ENCODE data around the gene FOXD4L6. TPM values are rescaled to one million over a fixed set of nuclear protein-coding genes. Genes with fewer than 3 reads are reported as not detected.
A peak's percentile ranks its signal among the peaks of the same experiment; 100 is the strongest.
"Not testable (repeated sequence)": the region's sequence is repeated elsewhere in the genome, so short reads cannot be mapped to it uniquely, and the experiment has no call there.

FOXD4L6 gene
- total RNA-seq, 2 experiments from 2014 or later, result not detected

GRCh38 chr9:41113348-41113747 is 15.1 kb downstream of the FOXD4L6 start:
- DNase-seq, POLR2A ChIA-PET, H3K4me3 Mint-ChIP-seq: not testable (repeated sequence)

GRCh38 chr9:41111414-41111813 is 17.1 kb downstream of the FOXD4L6 start:
- DNase-seq; CTCF ChIA-PET; H3K4me3 Mint-ChIP-seq; H3K9me3 Mint-ChIP-seq; H3K27ac Mint-ChIP-seq; H3K4me1 Mint-ChIP-seq (ENCODE audit: low read depth); intact Hi-C loops (cut with micrococcal nuclease); H3K36me3 Mint-ChIP-seq; POLR2A ChIA-PET; H3K27me3 Mint-ChIP-seq: not testable (repeated sequence)

More at GRCh38 chr9:41113348-41113747, 15.1 kb downstream of the FOXD4L6 start:
- H3K4me1 Mint-ChIP-seq (ENCODE audit: low read depth); H3K27me3 Mint-ChIP-seq; intact Hi-C loops (cut with micrococcal nuclease); CTCF ChIA-PET; H3K27ac Mint-ChIP-seq; H3K9me3 Mint-ChIP-seq; H3K36me3 Mint-ChIP-seq: not testable (repeated sequence)

GRCh38 chr9:41110913-41111312 is 17.6 kb downstream of the FOXD4L6 start:
- H3K9me3 Mint-ChIP-seq; H3K36me3 Mint-ChIP-seq; H3K27ac Mint-ChIP-seq; intact Hi-C loops (cut with micrococcal nuclease); H3K4me1 Mint-ChIP-seq (ENCODE audit: low read depth); CTCF ChIA-PET; H3K27me3 Mint-ChIP-seq; H3K4me3 Mint-ChIP-seq; POLR2A ChIA-PET: not testable (repeated sequence)
- peak; percentile 21 for DNase-seq

- H3K27me3 Mint-ChIP-seq; POLR2A ChIA-PET; H3K4me3 Mint-ChIP-seq; H3K4me1 Mint-ChIP-seq (ENCODE audit: low read depth); CTCF ChIA-PET; intact Hi-C loops (cut with micrococcal nuclease); H3K9me3 Mint-ChIP-seq; H3K36me3 Mint-ChIP-seq; H3K27ac Mint-ChIP-seq: not testable (repeated sequence)
- DNase-seq, result peak; percentile 32
Measured at GRCh38 chr9:41109253-41109652, 19.2 kb downstream of the FOXD4L6 start.

GRCh38 chr9:41108816-41109215 is 19.7 kb downstream of the FOXD4L6 start:
- H3K4me3 Mint-ChIP-seq; H3K36me3 Mint-ChIP-seq; H3K4me1 Mint-ChIP-seq (ENCODE audit: low read depth); H3K27me3 Mint-ChIP-seq; H3K9me3 Mint-ChIP-seq; intact Hi-C loops (cut with micrococcal nuclease); POLR2A ChIA-PET; H3K27ac Mint-ChIP-seq; DNase-seq; CTCF ChIA-PET: not testable (repeated sequence)

GRCh38 chr9:41106472-41107116 is 21.9 kb downstream of the FOXD4L6 start:
- CTCF ChIA-PET, POLR2A ChIA-PET, H3K9me3 Mint-ChIP-seq: not testable (repeated sequence)

GRCh38 chr9:41105557-41106253 is 22.8 kb downstream of the FOXD4L6 start:
- DNase-seq, result not testable (repeated sequence)

More at GRCh38 chr9:41106472-41107116, 21.9 kb downstream of the FOXD4L6 start:
- H3K4me3 Mint-ChIP-seq; H3K27ac Mint-ChIP-seq; H3K27me3 Mint-ChIP-seq; DNase-seq; intact Hi-C loops (cut with micrococcal nuclease); H3K4me1 Mint-ChIP-seq (ENCODE audit: low read depth); H3K36me3 Mint-ChIP-seq: not testable (repeated sequence)

GRCh38 chr9:41104542-41104941 is 23.9 kb downstream of the FOXD4L6 start:
- DNase-seq; H3K9me3 Mint-ChIP-seq; H3K4me1 Mint-ChIP-seq (ENCODE audit: low read depth); POLR2A ChIA-PET; H3K4me3 Mint-ChIP-seq; H3K36me3 Mint-ChIP-seq; intact Hi-C loops (cut with micrococcal nuclease); H3K27me3 Mint-ChIP-seq; H3K27ac Mint-ChIP-seq; CTCF ChIA-PET: not testable (repeated sequence)

More at GRCh38 chr9:41105557-41106253, 22.8 kb downstream of the FOXD4L6 start:
- H3K9me3 Mint-ChIP-seq; H3K27me3 Mint-ChIP-seq; CTCF ChIA-PET; H3K4me1 Mint-ChIP-seq (ENCODE audit: low read depth); POLR2A ChIA-PET; H3K36me3 Mint-ChIP-seq; H3K27ac Mint-ChIP-seq; intact Hi-C loops (cut with micrococcal nuclease); H3K4me3 Mint-ChIP-seq: not testable (repeated sequence)

- H3K36me3 Mint-ChIP-seq; H3K9me3 Mint-ChIP-seq; H3K4me1 Mint-ChIP-seq (ENCODE audit: low read depth); DNase-seq; CTCF ChIA-PET; intact Hi-C loops (cut with micrococcal nuclease); H3K27ac Mint-ChIP-seq; H3K4me3 Mint-ChIP-seq; POLR2A ChIA-PET; H3K27me3 Mint-ChIP-seq: not testable (repeated sequence)
Measured at GRCh38 chr9:41100508-41100907, 28.0 kb downstream of the FOXD4L6 start.

GRCh38 chr9:41098759-41099158 is 29.7 kb downstream of the FOXD4L6 start:
- CTCF ChIA-PET; intact Hi-C loops (cut with micrococcal nuclease); H3K9me3 Mint-ChIP-seq; H3K4me3 Mint-ChIP-seq; H3K27me3 Mint-ChIP-seq; POLR2A ChIA-PET; H3K4me1 Mint-ChIP-seq (ENCODE audit: low read depth); H3K27ac Mint-ChIP-seq; H3K36me3 Mint-ChIP-seq: not testable (repeated sequence)
- peak; percentile 20 for DNase-seq

- H3K9me3 Mint-ChIP-seq; DNase-seq; H3K27me3 Mint-ChIP-seq; H3K4me3 Mint-ChIP-seq; H3K27ac Mint-ChIP-seq; H3K4me1 Mint-ChIP-seq (ENCODE audit: low read depth); intact Hi-C loops (cut with micrococcal nuclease); POLR2A ChIA-PET; H3K36me3 Mint-ChIP-seq; CTCF ChIA-PET: not testable (repeated sequence)
Measured at GRCh38 chr9:41095060-41095459, 33.4 kb downstream of the FOXD4L6 start.

GRCh38 chr9:41094010-41094773 is 34.3 kb downstream of the FOXD4L6 start:
- intact Hi-C loops (cut with micrococcal nuclease); H3K4me3 Mint-ChIP-seq; CTCF ChIA-PET; H3K27me3 Mint-ChIP-seq; H3K36me3 Mint-ChIP-seq; H3K9me3 Mint-ChIP-seq; DNase-seq; H3K27ac Mint-ChIP-seq; H3K4me1 Mint-ChIP-seq (ENCODE audit: low read depth); POLR2A ChIA-PET: not testable (repeated sequence)

GRCh38 chr9:41090922-41091321 is 37.6 kb downstream of the FOXD4L6 start:
- H3K4me1 Mint-ChIP-seq (ENCODE audit: low read depth); H3K36me3 Mint-ChIP-seq; H3K27ac Mint-ChIP-seq; intact Hi-C loops (cut with micrococcal nuclease); H3K9me3 Mint-ChIP-seq; POLR2A ChIA-PET; DNase-seq; CTCF ChIA-PET; H3K4me3 Mint-ChIP-seq: not testable (repeated sequence)
- peaks cover 12% of the 10 kb centered on the region for H3K27me3 Mint-ChIP-seq
